GM12878 (cell line): ENCODE data around the gene NDUFV3.

Source experiments
- CTCF ChIP-seq, 3 experiments: IDR thresholded peaks in 2 of 3; conservative IDR thresholded peaks in 1 of 3; 2 replicates each; pipeline ENCODE4 v1.5.1; 2011; ENCODE audit warnings: low read depth in 3 of 3, low read length in 3 of 3, mild to moderate bottlenecking in 3 of 3, control low read depth in 2 of 3, moderate library complexity in 2 of 3, inconsistent platforms in 1 of 3, mixed read lengths in 1 of 3; ENCODE audit not compliant: control insufficient read depth in 2 of 3, insufficient read depth in 1 of 3; ENCODE audit errors: extremely low read depth in 1 of 3
- EZH2 ChIP-seq: IDR thresholded peaks from 2 replicates; pipeline ENCODE4 v1.6.1; 2012; ENCODE audit warnings: low read depth, mild to moderate bottlenecking, control low read depth, inconsistent platforms, low read length, borderline replicate concordance; ENCODE audit not compliant: control insufficient read depth
- NFYB ChIP-seq: IDR thresholded peaks from 2 replicates; pipeline ENCODE4 v1.6.1; 2011; ENCODE audit warnings: low read depth, mild to moderate bottlenecking, low read length, improper control_type of control experiment, moderate library complexity; ENCODE audit not compliant: insufficient read depth
- PBX3 ChIP-seq: IDR thresholded peaks from 2 replicates; pipeline ENCODE4 v1.6.1; 2011; ENCODE audit warnings: mild to moderate bottlenecking, low read depth, low read length, moderate library complexity; ENCODE audit not compliant: insufficient replicate concordance
- POLR2A ChIP-seq: IDR thresholded peaks from 2 replicates; pipeline ENCODE4 v1.6.1; 2011; ENCODE audit warnings: low read depth, mild to moderate bottlenecking, low read length
- ZZZ3 ChIP-seq: IDR thresholded peaks from 2 replicates; pipeline ENCODE4 v1.6.1; 2011; ENCODE audit warnings: low read depth; ENCODE audit not compliant: control insufficient read depth, insufficient read length

- TF ChIP-seq EZH2 (no peak), CTCF (IDR thresholded peaks at IDR 0.05 in 2 of 3, conservative IDR thresholded peaks at IDR 0.05 in 1 of 3; ENCODE audit: control insufficient read depth in 2 of 3, extremely low read depth in 1 of 3, insufficient read depth in 1 of 3, low read depth in 3 of 3, low read length in 3 of 3) (no peak), POLR2A (no peak), ZZZ3 (no peak), NFYB (no peak), PBX3 (no peak)
These were observed 47.7 kb upstream of the NDUFV3 start for GRCh38 chr21:42845296-42845965.
